HUES48 (cell line): Measurements from ENCODE around the gene EFCAB6.

Experiments
- H3K27ac ChIP-seq: one replicate; pipeline ENCODE4 v1.7.0; 2013; ENCODE audit warnings: low read depth, low read length, inconsistent platforms
- H3K27me3 ChIP-seq: 2 replicates; pipeline ENCODE4 v1.6.1; 2013; ENCODE audit warnings: mild to moderate bottlenecking, low read length; ENCODE audit not compliant: control insufficient read depth, insufficient read depth
- H3K36me3 ChIP-seq: 2 replicates; pipeline ENCODE4 v1.6.1; 2013; ENCODE audit warnings: low read length; ENCODE audit not compliant: control insufficient read depth, insufficient read depth
- H3K4me1 ChIP-seq: 2 replicates; pipeline ENCODE4 v1.6.1; 2013; ENCODE audit warnings: mild to moderate bottlenecking, low read length; ENCODE audit not compliant: control insufficient read depth, insufficient read depth
- H3K4me3 ChIP-seq: 2 replicates; pipeline ENCODE4 v1.5.1; 2013; ENCODE audit warnings: mild to moderate bottlenecking, low read depth, low read length
- H3K9ac ChIP-seq: 2 replicates; pipeline ENCODE4 v1.6.1; 2013; ENCODE audit warnings: mild to moderate bottlenecking, low read depth, low read length, moderate library complexity
- H3K9me3 ChIP-seq: 2 replicates; pipeline ENCODE4 v1.6.1; 2013; ENCODE audit warnings: low read length; ENCODE audit not compliant: control insufficient read depth, insufficient read depth

EFCAB6 gene

DNA sequence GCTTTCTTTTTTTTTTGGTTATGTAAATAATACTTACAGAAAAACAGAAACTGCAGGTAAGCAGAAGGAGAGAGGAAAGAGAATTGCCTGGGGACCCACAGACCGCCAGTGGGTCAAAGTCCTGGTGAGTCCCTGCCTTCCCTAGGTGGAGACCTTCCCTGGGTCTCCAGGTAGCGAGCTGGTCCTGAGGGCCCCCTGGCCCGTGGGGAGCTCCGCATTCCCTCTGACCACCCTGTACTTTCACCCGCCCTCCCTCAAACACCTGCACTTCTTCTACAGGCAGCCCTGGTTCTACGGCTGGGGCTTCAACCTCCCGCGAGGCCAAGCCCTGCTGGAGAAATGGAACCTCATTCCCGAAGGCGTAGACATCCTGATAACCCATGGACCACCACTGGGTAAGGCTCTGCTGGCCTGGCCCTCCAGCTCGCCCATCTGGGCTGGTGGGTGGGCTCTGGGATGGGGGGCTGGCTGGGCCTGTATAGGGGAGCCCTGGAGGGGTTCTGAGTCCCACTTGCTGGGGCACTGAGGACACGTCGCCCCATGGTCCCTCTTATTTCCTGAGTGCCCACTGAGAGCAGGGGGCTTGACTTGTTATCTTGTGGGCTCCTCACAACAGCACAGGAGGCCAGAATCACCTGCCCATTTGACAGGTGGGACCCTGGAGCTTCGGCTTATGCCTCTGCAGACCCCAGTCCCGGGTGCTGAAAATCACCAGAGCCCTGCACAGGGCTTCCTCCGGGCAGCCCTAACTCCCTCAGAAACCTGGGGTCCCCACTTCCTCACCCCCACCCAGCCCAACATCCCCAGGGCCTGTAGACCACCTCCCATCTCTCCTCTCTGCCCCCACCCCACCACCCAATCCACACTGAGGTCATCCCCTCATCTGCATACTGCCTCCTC is 313.9 kb downstream of the EFCAB6 start:
- Histone ChIP-seq H3K27ac (no peak overlapping the region), H3K9ac (no peak overlapping the region), H3K36me3 (no peaks in the 10 kb centered on the region), H3K4me3 (no peak overlapping the region), H3K27me3 (no peaks in the 10 kb centered on the region), H3K9me3 (peaks cover 13% of the 10 kb centered on the region), H3K4me1 (no peaks in the 10 kb centered on the region)

GRCh38 chr22:43493297-43493696 is 318.8 kb downstream of the EFCAB6 start:
- Histone ChIP-seq H3K27me3 (no peaks in the 10 kb centered on the region), H3K9ac (no peak overlapping the region), H3K27ac (no peak overlapping the region), H3K4me1 (no peaks in the 10 kb centered on the region), H3K4me3 (no peak overlapping the region), H3K36me3 (no peaks in the 10 kb centered on the region), H3K9me3 (peaks cover 8% of the 10 kb centered on the region)

DNA sequence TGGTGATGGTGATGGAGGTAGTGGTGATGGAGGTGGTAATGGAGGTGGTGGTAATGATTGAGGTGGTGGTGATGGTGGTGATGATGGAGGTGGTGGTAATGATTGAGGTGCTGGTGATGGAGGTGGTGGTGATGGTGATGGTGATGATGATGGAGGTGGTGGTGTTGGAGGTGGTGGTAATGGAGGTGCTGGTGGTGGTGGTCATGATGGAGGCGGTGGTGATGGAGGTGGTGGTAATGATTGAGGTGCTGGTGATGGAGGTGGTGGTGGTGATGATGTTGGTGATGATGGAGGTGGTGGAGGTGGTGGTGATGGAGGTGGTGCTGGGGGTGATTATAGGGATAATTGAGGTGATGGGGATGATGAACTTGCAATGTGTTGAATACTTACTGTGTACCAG is 320.4 kb downstream of the EFCAB6 start:
- H3K9ac ChIP-seq: no peak overlapping the region
- H3K9me3 ChIP-seq: peaks cover 5% of the 10 kb centered on the region
- no peaks in the 10 kb centered on the region for H3K27me3 ChIP-seq
- H3K36me3 ChIP-seq: no peaks in the 10 kb centered on the region
- no peaks in the 10 kb centered on the region for H3K4me1 ChIP-seq
- H3K4me3 ChIP-seq: no peak overlapping the region
- H3K27ac ChIP-seq: no peak overlapping the region

DNA sequence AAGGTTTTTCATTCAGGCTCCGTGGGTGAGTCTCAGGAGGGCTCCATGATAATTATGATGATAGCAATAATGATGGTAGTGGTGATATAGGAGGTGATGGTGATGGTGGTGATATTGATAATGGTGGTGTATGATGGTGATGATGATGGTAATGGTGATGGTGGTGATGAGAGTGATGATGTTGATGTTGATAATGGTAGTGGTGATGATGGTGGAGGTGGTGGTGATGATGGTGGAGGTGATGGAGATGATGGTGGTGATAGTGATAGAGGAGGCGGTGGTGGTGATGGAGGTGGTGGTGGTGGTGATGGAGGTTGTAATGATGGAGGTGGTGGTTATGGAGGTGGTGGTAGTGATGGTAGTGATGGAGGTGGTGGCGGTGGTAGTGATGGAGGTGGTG is 320.9 kb downstream of the EFCAB6 start:
- Histone ChIP-seq H3K4me1 (no peaks in the 10 kb centered on the region), H3K27ac (no peak overlapping the region), H3K4me3 (no peak overlapping the region), H3K27me3 (no peaks in the 10 kb centered on the region), H3K36me3 (no peaks in the 10 kb centered on the region), H3K9me3 (peaks cover 5% of the 10 kb centered on the region), H3K9ac (no peak overlapping the region)

DNA sequence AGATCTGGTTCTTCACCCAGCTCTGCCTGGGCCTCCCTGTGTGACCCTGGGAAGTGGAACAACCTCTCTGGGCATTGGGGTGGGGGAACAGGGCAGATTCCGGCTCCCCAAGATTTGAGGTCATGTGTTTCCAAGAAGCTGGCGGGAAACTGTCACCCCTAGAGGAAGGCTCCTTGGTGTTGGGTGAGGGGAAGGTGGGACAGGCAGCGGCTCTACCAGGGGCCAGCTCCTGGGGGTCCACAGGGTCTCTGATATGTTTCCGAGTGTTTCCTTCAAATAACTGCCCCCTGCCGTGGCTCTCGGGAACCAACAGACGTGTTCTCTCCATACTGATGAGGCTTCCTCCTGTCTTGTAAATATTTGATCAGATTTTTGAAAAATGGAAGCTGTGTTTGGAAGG is 321.8 kb downstream of the EFCAB6 start:
- Histone ChIP-seq H3K27me3 (no peaks in the 10 kb centered on the region), H3K36me3 (no peaks in the 10 kb centered on the region), H3K9ac (no peak overlapping the region), H3K27ac (no peak overlapping the region), H3K9me3 (peaks cover 5% of the 10 kb centered on the region), H3K4me1 (no peaks in the 10 kb centered on the region), H3K4me3 (no peak overlapping the region)

- Histone ChIP-seq H3K4me3 (no peak overlapping the region), H3K36me3 (no peaks in the 10 kb centered on the region), H3K27me3 (no peaks in the 10 kb centered on the region), H3K9me3 (no peaks in the 10 kb centered on the region), H3K9ac (no peak overlapping the region), H3K27ac (no peak overlapping the region), H3K4me1 (no peaks in the 10 kb centered on the region)
Measured at GRCh38 chr22:43488937-43489336, 323.2 kb downstream of the EFCAB6 start.

DNA sequence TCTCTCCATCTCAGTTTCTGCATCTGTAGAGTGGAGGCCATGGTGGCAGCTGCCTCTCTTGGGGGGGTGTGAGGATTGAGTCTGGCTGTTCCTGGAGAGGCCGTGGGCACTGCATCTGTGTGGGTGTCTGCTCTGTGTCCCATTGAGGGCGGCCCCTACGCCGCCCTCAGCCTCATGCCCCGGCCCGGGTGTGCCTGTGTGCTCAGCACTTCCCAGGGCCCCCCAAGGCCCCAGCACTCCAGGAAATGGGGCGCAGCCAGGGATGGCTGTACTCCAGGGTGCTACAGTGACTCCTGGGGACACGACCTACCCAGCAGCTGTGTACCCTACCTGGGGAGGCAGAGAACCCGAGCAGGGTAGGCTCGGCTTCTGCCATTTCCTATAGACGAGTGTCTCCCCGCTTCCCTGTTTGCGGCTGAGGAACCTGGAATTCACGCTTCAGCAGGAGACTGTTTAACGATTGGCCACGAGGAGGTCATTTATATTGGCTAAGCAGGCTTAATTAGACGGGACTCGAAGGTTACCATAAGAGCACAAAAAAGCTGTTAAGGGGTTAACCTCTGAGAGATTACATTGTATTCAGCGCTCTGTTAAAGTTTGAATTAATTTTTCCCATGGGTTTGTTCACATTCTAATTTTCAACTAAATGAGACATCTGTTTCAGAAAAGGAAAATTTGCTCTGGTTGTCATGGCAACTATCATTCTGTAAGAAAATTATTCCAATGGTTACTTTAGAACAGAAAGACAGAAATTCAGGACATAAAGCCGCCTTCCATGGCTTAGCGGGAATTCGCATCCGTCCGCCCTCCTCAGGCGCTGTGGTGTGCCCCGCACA is 323.9 kb downstream of the EFCAB6 start:
- H3K36me3 ChIP-seq: no peaks in the 10 kb centered on the region
- H3K9ac ChIP-seq: no peak overlapping the region
- H3K27ac ChIP-seq: no peak overlapping the region
- no peaks in the 10 kb centered on the region for H3K27me3 ChIP-seq
- H3K4me1 ChIP-seq: no peaks in the 10 kb centered on the region
- no peaks in the 10 kb centered on the region for H3K9me3 ChIP-seq
- no peak overlapping the region for H3K4me3 ChIP-seq

- Histone ChIP-seq H3K4me1 (no peaks in the 10 kb centered on the region), H3K27me3 (no peaks in the 10 kb centered on the region), H3K36me3 (no peaks in the 10 kb centered on the region), H3K9ac (no peak overlapping the region), H3K4me3 (no peak overlapping the region), H3K27ac (no peak overlapping the region), H3K9me3 (no peaks in the 10 kb centered on the region)
Measured at GRCh38 chr22:43487311-43488030, 324.6 kb downstream of the EFCAB6 start.

DNA sequence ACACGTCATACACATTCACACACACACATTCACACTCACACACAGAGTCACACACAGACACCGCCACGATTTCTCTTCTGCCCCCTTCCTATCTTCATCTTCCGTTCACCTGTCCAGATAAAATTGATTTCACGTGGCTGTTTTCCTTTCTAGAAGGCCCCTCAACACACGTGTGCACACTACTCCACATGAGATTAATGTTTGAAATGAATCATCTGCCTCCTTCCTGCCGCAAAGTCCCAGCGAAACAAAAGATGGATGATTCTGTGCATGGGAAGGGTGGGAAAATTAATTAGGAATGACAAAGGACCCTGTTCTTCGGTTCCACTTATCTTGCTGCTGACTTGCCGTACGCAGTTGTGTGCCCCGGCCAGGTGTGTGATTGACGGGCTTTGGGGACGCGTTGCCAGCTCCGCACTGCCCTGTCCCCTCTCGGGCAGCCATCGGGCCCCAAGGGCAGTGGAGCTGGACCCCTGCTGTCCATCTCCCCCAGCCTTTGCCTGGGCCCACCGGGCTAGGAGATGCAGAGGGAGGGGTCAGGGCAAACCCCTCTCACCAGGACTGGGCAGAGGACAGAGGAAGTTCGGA is 326.5 kb downstream of the EFCAB6 start:
- H3K36me3 ChIP-seq: no peaks in the 10 kb centered on the region
- no peaks in the 10 kb centered on the region for H3K27me3 ChIP-seq
- H3K4me1 ChIP-seq: peaks cover 4% of the 10 kb centered on the region; the same call in 1 of the 2 replicates
- H3K9ac ChIP-seq: no peak overlapping the region
- H3K4me3 ChIP-seq: no peak overlapping the region
- no peak overlapping the region for H3K27ac ChIP-seq
- no peaks in the 10 kb centered on the region for H3K9me3 ChIP-seq

GRCh38 chr22:43484227-43484626 is 327.9 kb downstream of the EFCAB6 start:
- no peaks in the 10 kb centered on the region for H3K36me3 ChIP-seq
- no peak overlapping the region for H3K9ac ChIP-seq
- H3K4me1 ChIP-seq: peaks cover 4% of the 10 kb centered on the region; the same call in 1 of the 2 replicates
- no peaks in the 10 kb centered on the region for H3K9me3 ChIP-seq
- no peaks in the 10 kb centered on the region for H3K27me3 ChIP-seq
- no peak overlapping the region for H3K4me3 ChIP-seq
- H3K27ac ChIP-seq: no peak overlapping the region
